ENCODE measurements around the gene DUSP3. TPM values are rescaled to one million over a fixed set of nuclear protein-coding genes. Genes with fewer than 3 reads are reported as not detected.

DUSP3 gene
- total and polyA plus RNA-seq, 7 donors: 32.3 to 140 (median 70.4) TPM

GRCh38 chr17:43823350-43824084 lies 44.7 kb upstream of the DUSP3 start:
- peak overlapping the region in 2 of 4 donors; percentile 41 to 58 for H3K27ac ChIP-seq
- peak; percentile 63 for DNase-seq

GRCh38 chr17:43822570-43823190 lies 43.9 kb upstream of the DUSP3 start:
- TF ChIP-seq POLR2AphosphoS5 (IDR thresholded peaks at IDR 0.05): no peak
- no peak for TF ChIP-seq EP300 (IDR thresholded peaks at IDR 0.05)
- no peak for TF ChIP-seq CTCF (IDR thresholded peaks at IDR 0.05)
- TF ChIP-seq POLR2A (IDR thresholded peaks at IDR 0.05): no peak

More at GRCh38 chr17:43823350-43824084, 44.7 kb upstream of the DUSP3 start:
- Histone ChIP-seq H3K36me3 (peaks cover 0 to 41% (median 5%) of the 10 kb centered on the region in 4 donors), H3K4me1 (peaks cover 0 to 14% (median 5%) of the 10 kb centered on the region in 4 donors), H3K4me3 (no peak overlapping the region), H3K9me3 (no peaks in the 10 kb centered on the region), H3K27me3 (no peaks in the 10 kb centered on the region)
- intact Hi-C loops (cut with DNase I): no loop called here
- WGBS, 2 donors: 72 to 83% methylated on average over 10 of the region's 10 CpGs
- TF ChIP-seq POLR2A (IDR thresholded peaks at IDR 0.05): no peak

GRCh38 chr17:43820759-43821158 lies 42.0 kb upstream of the DUSP3 start:
- H3K9me3 ChIP-seq: no peaks in the 10 kb centered on the region
- TF ChIP-seq POLR2A (IDR thresholded peaks at IDR 0.05): no peak
- TF ChIP-seq EP300 (IDR thresholded peaks at IDR 0.05): no peak
- TF ChIP-seq POLR2AphosphoS5 (IDR thresholded peaks at IDR 0.05): no peak
- no peak for TF ChIP-seq CTCF (IDR thresholded peaks at IDR 0.05)
- intact Hi-C loops (cut with DNase I): no loop called here
- H3K4me1 ChIP-seq: peaks cover 0 to 14% (median 5%) of the 10 kb centered on the region in 4 donors
- no peak overlapping the region for H3K4me3 ChIP-seq
- WGBS, 2 donors: 93% methylated on average over 14 of the region's 14 CpGs
- peaks cover 0 to 20% (median 0%) of the 10 kb centered on the region in 4 donors for H3K36me3 ChIP-seq
- H3K27ac ChIP-seq: no peak overlapping the region
- H3K27me3 ChIP-seq: no peaks in the 10 kb centered on the region
- peak; percentile 60 for DNase-seq

More at GRCh38 chr17:43822570-43823190, 43.9 kb upstream of the DUSP3 start:
- WGBS, 2 donors: 79 to 90% methylated on average over 5 of the region's 5 CpGs
- Histone ChIP-seq H3K4me3 (no peak overlapping the region), H3K9me3 (no peaks in the 10 kb centered on the region), H3K27me3 (no peaks in the 10 kb centered on the region), H3K36me3 (peaks cover 0 to 38% (median 2%) of the 10 kb centered on the region in 4 donors), H3K27ac (peak overlapping the region in 2 of 4 donors; percentile 41 to 58), H3K4me1 (peaks cover 0 to 14% (median 5%) of the 10 kb centered on the region in 4 donors)
- intact Hi-C loops (cut with DNase I): no loop called here
- peak; percentile 55 for DNase-seq

GRCh38 chr17:43818966-43819365 lies 40.2 kb upstream of the DUSP3 start:
- Histone ChIP-seq H3K27me3 (no peaks in the 10 kb centered on the region), H3K27ac (no peak overlapping the region), H3K4me1 (peaks cover 0 to 11% (median 5%) of the 10 kb centered on the region in 4 donors), H3K36me3 (peaks cover 0 to 18% (median 0%) of the 10 kb centered on the region in 4 donors), H3K4me3 (no peak overlapping the region), H3K9me3 (no peaks in the 10 kb centered on the region)
- TF ChIP-seq CTCF (IDR thresholded peaks at IDR 0.05) (no peak), EP300 (IDR thresholded peaks at IDR 0.05) (no peak), POLR2A (IDR thresholded peaks at IDR 0.05) (no peak), POLR2AphosphoS5 (IDR thresholded peaks at IDR 0.05) (no peak)
- 94% methylated on average over 5 of the region's 5 CpGs for WGBS, 2 donors
- peak; percentile 28 for DNase-seq
- intact Hi-C loops (cut with DNase I): no loop called here

- peaks cover 0 to 28% (median 3%) of the 10 kb centered on the region in 4 donors for H3K36me3 ChIP-seq
Observed at GRCh38 chr17:43817826-43818225, 39.0 kb upstream of the DUSP3 start.

More at GRCh38 chr17:43817826-43818225, 39.0 kb upstream of the DUSP3 start:
- no peaks in the 10 kb centered on the region for H3K27me3 ChIP-seq
- TF ChIP-seq CTCF (IDR thresholded peaks at IDR 0.05) (no peak), EP300 (IDR thresholded peaks at IDR 0.05) (no peak), POLR2A (IDR thresholded peaks at IDR 0.05) (no peak), POLR2AphosphoS5 (IDR thresholded peaks at IDR 0.05) (no peak)
- DNase-seq: peak; percentile 62
- no peak overlapping the region for H3K4me3 ChIP-seq
- H3K9me3 ChIP-seq: no peaks in the 10 kb centered on the region
- H3K27ac ChIP-seq: no peak overlapping the region
- 93 to 95% methylated on average over 9 of the region's 9 CpGs for WGBS, 2 donors
- intact Hi-C loops (cut with DNase I): no loop called here
- H3K4me1 ChIP-seq: no peaks in the 10 kb centered on the region

Measured in sigmoid colon (tissue), 7 donors.